ENCODE data around the gene CSNK1A1.
"Not testable (repeated sequence)": the region's sequence is repeated elsewhere in the genome, so short reads cannot be mapped to it uniquely, and the experiment has no call there.

CSNK1A1 gene

GRCh38 chr5:149487672-149488071, 63.6 kb downstream of the CSNK1A1 start:
- DNase-seq: no peak

- DNase-seq: no peak
These were observed 64.3 kb downstream of the CSNK1A1 start for GRCh38 chr5:149486726-149487635.

GRCh38 chr5:149485655-149486615, 65.3 kb downstream of the CSNK1A1 start:
- no peak for DNase-seq

- no peak for DNase-seq
These were observed 69.8 kb downstream of the CSNK1A1 start for GRCh38 chr5:149481485-149481884.

DNA sequence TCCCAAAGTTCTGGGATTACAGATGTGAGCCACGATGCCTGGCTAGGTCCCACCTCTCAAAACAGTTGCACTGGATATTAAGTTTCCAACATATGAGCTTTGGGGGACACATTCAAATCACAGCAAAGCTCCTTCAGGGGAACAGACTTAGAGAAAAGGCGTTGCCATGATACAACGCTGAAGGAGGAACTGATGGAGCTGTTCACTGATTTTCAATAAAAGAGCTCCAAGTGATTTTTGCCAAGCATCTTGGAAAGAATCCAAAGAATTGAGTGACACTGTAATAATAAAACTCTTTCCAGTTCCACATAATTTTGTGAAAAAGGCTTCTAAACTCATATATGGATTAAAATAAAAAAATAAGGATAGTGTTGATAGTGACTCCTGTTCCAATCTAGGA, 72.5 kb downstream of the CSNK1A1 start:
- no peak for DNase-seq

DNA sequence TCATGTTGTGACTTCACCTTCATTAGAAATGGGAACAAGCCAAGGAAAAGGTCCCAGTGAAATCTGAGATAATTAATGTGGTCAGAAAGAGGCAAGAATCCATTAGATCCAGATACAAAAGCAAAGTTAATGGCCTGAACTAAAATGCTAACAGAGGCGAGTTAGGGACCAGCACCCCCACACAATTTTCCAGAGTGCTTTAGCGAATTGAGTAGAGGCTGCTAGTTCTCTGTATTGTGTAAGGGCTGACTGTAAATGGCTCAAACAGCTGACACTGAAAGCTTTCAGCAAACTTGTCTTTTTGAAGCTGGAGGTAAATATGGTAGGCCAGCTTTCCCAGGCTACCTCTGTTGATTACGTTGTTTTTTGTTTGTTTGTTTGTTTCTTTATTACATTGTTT, 75.5 kb downstream of the CSNK1A1 start:
- no peak for DNase-seq

- no peak for DNase-seq
These were observed 77.0 kb downstream of the CSNK1A1 start for GRCh38 chr5:149474198-149474597.

DNA sequence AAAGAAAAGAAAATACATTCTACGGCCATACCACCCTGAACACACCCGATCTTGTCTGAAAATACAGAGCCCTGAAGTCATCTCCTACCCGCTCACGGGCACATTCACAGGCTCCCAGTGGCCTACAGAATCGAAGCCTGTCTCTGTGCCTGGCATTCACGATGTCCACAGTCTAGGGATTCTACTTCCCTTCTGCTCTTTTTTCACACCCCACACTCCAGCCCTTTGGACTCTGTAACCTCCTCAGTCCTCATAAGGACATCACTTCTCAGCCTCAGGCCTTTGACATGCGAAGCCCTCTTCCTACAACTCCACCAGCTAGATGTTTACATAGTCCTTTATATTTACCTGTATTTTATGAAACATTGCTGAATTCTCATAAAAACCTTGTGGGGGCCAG, 77.8 kb downstream of the CSNK1A1 start:
- no peak for DNase-seq

GRCh38 chr5:149472399-149472798, 78.8 kb downstream of the CSNK1A1 start:
- DNase-seq: no peak

GRCh38 chr5:149471406-149472183, 79.6 kb downstream of the CSNK1A1 start:
- no peak for DNase-seq

DNA sequence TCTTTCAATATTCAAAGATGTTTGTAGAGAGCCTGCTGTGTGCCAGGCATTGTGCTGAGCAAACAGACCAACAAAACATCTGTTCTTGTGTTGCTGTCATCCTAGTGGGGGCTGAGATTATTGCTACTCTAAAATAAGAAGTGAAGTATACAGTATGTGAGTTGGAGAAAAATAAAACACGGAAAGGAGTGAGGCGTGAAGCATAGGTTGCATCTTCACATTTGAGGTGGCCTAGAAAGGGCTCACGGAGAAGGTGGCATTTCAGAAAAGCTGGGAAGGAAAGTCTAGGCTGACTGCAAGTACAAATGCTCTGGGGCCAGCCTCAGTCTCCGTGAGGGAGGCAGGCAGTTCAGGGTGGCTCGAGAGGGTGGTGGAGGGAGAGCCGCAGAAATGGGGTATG, 80.3 kb downstream of the CSNK1A1 start:
- DNase-seq: no peak

DNA sequence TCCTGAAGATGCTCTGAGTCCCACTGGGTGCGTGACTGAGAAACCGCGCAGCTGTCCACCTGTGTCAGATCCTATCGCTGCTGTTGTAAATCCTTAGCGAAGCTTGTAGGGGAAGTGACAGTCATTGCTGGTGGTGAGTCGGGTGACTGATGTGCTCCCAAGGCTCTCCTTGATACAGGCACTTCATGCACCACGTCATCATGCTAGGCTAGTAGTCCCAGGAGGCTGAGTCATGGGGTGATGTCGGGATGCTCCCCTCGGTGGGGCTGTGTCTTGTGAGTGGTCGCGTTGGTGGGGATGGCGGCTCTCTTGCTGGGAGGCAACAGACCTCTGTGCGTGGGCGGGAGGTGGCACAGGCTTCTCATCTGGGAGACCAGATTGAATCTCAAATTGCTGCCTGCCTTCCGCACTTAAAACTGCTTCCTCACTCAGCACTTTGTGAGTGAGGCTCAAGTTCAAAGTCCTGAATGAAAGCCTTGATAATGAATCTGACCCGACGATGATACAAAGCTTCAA, 84.7 kb downstream of the CSNK1A1 start:
- no peak for DNase-seq

DNA sequence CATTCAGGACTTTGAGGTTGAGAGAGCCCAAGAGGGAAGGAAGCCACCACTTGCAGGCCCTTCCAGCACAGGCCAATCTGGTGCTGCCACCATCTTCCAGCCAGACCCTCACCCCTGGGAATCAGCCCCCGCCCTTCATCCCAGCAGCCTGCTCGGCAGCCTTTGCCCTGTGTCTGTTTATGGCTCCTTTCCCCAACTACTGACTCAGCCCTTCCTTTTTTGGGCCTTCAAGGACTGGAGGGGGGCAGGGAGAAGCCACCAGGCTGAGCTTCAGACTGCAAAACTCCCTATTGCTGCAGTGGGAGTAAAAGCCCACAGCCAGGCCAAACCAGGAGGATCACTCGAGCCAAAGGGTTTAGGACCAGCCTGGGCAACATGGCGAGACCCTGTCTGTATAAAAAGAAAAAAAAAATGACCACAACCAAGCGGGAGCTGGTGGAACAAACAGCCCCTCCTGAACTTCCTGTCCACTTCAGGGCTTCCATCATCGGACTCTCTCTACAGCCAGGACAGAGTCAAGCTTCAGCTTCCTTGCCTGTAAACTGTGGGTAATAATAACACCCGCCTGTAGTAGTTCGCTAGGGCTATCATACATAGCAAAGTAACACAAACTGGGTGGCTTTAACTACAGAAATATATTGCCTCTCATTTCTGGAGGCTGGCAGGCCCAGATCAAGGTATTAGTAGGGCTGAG, 86.3 kb downstream of the CSNK1A1 start:
- DNase-seq: no peak

- DNase-seq: not testable (repeated sequence)
These were observed 89.3 kb downstream of the CSNK1A1 start for GRCh38 chr5:149461907-149462306.

GRCh38 chr5:149459891-149460290, 91.3 kb downstream of the CSNK1A1 start:
- no peak for DNase-seq

DNA sequence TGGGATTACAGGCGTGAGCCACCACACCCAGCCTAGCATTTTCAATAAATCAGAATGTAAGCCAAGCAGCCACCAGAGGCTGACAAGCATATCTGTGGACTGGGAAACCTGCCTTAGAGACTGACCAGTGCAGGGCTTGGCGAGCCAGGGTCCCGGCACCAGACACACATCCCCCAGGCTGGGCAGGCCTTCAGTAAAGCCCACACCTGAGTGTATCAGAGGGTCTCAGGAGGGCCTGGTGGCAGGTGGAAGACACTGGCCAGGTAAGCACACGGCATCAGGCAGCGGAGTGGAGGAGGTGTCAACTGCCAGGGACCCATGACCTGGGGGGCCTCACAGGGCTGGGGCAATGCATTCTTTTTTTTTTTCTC, 93.9 kb downstream of the CSNK1A1 start:
- no peak for DNase-seq

DNA sequence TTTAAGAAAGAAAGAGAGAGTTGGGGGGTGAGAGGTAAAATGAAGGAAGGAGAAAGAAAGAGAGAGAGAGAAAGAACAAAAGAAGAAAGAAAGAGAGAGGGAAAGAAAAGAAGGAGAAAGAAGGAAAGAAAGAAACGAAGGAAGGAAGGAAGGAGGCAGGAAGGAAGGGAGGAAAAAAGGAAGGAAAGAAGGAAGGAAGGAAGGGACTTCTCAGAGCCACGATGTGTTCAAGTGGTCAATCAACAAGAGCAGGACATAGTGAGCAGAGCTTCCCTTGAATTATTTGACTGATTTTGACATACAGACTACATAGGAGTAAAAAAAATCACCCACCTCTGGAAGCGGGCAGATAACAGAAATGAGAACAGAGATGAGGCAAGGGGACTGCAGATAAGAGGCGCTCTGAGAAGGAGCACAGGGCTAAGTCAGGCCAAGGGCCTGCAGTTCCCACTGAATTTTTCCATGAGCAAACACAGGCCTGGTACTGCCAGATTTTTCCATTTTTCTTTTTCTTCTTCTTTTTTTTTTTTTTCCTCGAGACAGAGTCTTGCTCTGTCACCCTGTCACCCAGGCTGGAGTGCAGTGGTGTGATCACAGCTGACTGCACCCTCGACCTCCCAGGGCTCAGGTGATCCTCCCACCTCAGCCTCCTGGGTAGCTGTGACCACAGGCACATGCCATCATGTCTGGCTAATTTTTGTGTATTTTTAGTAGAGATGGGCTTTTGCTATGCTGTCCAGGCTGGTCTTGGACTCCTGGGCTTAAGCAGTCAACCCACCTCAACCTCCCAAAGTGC, 94.4 kb downstream of the CSNK1A1 start:
- DNase-seq: no peak

GRCh38 chr5:149455889-149456409, 95.3 kb downstream of the CSNK1A1 start:
- DNase-seq: no peak

DNA sequence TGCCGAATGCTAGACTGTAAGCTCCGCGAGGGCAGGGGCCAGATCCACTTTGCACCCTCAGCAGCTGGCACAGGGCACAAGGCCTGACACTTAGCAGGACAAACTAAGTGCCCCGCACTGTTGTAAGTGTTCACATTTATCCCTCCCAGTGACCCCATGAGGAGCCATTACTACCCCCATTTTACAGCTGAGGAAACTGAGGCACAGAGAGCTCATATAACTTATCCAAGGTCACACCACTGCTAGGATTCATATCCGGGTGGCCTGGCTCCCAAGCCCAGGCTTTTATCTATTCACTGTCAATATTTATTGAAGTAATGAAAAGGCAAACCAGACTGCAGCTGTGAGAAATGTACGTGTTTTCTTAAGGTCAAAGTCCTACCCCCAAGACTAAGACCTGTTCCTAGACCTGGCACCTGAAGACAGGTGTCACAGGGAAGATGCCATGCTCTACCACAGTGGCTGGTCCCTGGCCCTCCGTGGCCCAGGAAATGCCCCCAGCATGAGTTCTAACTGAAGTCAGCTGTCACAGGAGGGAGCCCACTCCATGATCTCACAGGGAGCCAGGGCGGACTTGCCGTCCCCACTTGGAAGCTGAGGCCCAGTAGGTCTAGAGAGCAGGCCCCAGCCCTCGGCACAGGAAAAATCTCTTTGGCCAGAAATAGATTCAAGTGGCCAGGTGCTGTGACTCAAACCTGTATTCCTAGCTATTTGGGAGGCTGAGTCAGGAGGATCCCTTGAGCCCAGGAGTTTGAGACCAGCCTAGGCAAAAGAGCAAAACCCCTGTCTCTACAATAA, 97.4 kb downstream of the CSNK1A1 start:
- DNase-seq: no peak

Data from CD4-positive, alpha-beta T cell treated with Interleukin-17A for 1 hour (primary cell).